ENCODE results near the gene P2RX3. TPM values are rescaled to one million over a fixed set of nuclear protein-coding genes. Genes with fewer than 3 reads are reported as not detected.

The P2RX3 gene
- total RNA-seq, 2 donors from 2014 or later: 0.40 TPM; not detected in 1

- Histone ChIP-seq H3K27ac (no peak overlapping the region), H3K9me3 (no peaks in the 10 kb centered on the region), H3K27me3 (replicated peaks; ENCODE audit: insufficient read depth) (no peaks in the 10 kb centered on the region), H3K4me3 (no peak overlapping the region), H3K36me3 (no peaks in the 10 kb centered on the region), H3K4me1 (replicated peaks) (no peaks in the 10 kb centered on the region)
- intact Hi-C loops (cut with DNase I): no loop called here
- TF ChIP-seq POLR2AphosphoS5 (IDR thresholded peaks at IDR 0.05): no peak
- no peak for TF ChIP-seq POLR2A (IDR thresholded peaks at IDR 0.05)
- TF ChIP-seq CTCF (IDR thresholded peaks at IDR 0.05): no peak
- WGBS: 42% methylated on average over 7 of the region's 7 CpGs
- no peak for DNase-seq (ENCODE audit: low spot score)
Measured at GRCh38 chr11:57363131-57364080, 25.3 kb downstream of the P2RX3 start.

DNA sequence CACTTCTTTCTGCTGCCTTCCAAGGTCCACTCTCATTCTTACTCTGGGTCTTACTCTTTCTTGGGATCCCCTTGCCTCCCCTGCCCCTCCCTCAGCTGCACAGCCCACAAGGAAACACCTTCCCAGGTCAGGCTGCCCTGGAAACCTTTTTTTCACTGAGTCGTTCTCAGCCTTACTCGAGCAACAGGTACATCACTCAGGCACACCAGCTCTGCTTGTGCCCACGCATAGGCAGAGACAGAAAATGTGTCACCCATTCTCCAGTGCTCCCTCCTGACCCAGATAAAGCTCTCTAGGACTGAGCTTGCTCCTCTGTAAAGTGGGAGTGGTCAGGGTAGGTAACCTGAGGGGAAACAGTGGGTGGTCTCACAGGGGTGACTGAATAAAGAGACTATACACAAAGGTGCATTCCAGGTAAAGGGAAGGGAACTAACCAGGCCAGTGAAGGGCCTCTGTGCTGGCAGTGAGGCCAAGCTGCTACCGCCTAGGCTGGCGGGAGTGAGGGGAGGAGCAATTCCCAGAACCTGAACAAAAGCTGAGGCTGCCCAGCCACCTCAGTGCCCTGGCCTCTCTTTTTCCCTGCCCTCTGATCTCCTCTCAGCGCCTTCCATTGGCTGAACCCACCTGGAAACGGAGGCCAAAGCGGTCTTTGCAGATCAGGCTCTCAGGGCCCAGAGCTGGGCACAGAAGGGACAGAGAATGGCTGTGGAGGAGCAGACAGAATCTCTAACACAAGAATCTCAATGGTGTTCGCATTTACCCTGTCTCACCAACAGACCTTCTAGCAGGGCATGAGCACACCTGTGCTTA is 26.9 kb downstream of the P2RX3 start:
- H3K9me3 ChIP-seq: no peaks in the 10 kb centered on the region
- no peak overlapping the region for H3K27ac ChIP-seq
- H3K27me3 ChIP-seq (replicated peaks; ENCODE audit: insufficient read depth): no peaks in the 10 kb centered on the region
- no peak for TF ChIP-seq POLR2A (IDR thresholded peaks at IDR 0.05)
- TF ChIP-seq CTCF (IDR thresholded peaks at IDR 0.05): no peak
- no peak for TF ChIP-seq POLR2AphosphoS5 (IDR thresholded peaks at IDR 0.05)
- H3K4me1 ChIP-seq (replicated peaks): no peaks in the 10 kb centered on the region
- no peaks in the 10 kb centered on the region for H3K36me3 ChIP-seq
- no peak for DNase-seq (ENCODE audit: low spot score)
- intact Hi-C loops (cut with DNase I): no loop called here
- WGBS: 78% methylated on average over 9 of the region's 9 CpGs
- H3K4me3 ChIP-seq: no peak overlapping the region

DNA sequence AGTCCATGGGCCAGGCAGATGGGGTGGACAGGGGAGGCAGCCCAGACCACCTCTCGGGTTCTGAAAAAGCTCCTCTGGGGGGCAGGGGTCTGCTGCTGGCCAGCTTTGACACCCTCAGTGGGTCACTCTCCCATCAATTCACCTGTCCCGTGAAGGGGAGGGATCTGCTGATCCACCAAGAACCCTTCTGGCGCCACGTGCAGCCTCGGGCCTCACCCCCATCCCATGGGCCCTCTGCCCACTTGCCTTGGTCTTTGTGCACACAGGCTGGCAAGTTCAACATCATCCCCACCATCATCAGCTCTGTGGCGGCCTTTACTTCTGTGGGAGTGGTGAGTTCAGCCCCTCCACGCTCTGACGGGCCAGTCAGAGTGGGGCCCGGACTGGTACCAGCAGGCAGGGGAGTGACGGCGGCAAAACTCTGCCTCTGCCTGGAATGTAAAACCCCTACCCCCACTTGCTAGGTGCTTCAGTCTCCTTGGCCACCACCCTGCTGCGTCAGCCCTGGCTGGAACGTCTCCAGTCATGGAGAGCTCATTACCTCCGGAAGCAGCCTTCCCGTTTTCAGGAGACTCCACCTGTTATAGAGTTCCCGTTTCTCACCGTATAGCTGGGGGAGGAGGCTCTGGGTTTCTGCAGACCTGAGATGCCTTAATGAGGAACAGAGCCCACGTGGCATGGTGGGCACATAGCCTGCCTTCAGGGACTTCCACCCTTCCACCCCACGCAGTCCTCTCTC is 30.1 kb downstream of the P2RX3 start:
- Histone ChIP-seq H3K4me1 (replicated peaks) (no peaks in the 10 kb centered on the region), H3K36me3 (no peaks in the 10 kb centered on the region), H3K27me3 (replicated peaks; ENCODE audit: insufficient read depth) (no peaks in the 10 kb centered on the region), H3K4me3 (no peak overlapping the region), H3K27ac (no peak overlapping the region), H3K9me3 (no peaks in the 10 kb centered on the region)
- no peak for DNase-seq (ENCODE audit: low spot score)
- WGBS: 69% methylated on average over 19 of the region's 19 CpGs
- intact Hi-C loops (cut with DNase I): no loop called here
- TF ChIP-seq POLR2A (IDR thresholded peaks at IDR 0.05) (no peak), CTCF (IDR thresholded peaks at IDR 0.05) (no peak), POLR2AphosphoS5 (IDR thresholded peaks at IDR 0.05) (no peak)

GRCh38 chr11:57368845-57369232 is 30.7 kb downstream of the P2RX3 start:
- no peak overlapping the region for H3K27ac ChIP-seq
- WGBS: 73% methylated on average over 5 of the region's 5 CpGs
- H3K36me3 ChIP-seq: no peaks in the 10 kb centered on the region
- no peaks in the 10 kb centered on the region for H3K4me1 ChIP-seq (replicated peaks)
- no peaks in the 10 kb centered on the region for H3K9me3 ChIP-seq
- DNase-seq (ENCODE audit: low spot score): no peak
- intact Hi-C loops (cut with DNase I): no loop called here
- H3K4me3 ChIP-seq: no peak overlapping the region
- H3K27me3 ChIP-seq (replicated peaks; ENCODE audit: insufficient read depth): no peaks in the 10 kb centered on the region
- no peak for TF ChIP-seq POLR2AphosphoS5 (IDR thresholded peaks at IDR 0.05)
- TF ChIP-seq CTCF (IDR thresholded peaks at IDR 0.05): no peak
- TF ChIP-seq POLR2A (IDR thresholded peaks at IDR 0.05): no peak

Data from prostate gland (tissue), 2 donors.